Transverse colon (tissue), 4 donors: ENCODE data around the gene ACSF3. TPM values are rescaled to one million over a fixed set of nuclear protein-coding genes. Genes with fewer than 3 reads are reported as not detected.

Experiments used
- DNase-seq: peaks from one replicate; pipeline ENCODE4 v3.0.0-alpha.2; 2019
- H3K27ac ChIP-seq, 4 donors: fragments of 200-600 bp; sonication (generic); 2 replicates each; pipeline ENCODE4 v1.5.1; 2016 to 2018; ENCODE audit warnings: inconsistent platforms in 4 of 4
- H3K27me3 ChIP-seq: fragments of 200-600 bp; sonication (generic); 2 replicates; pipeline ENCODE4 v1.5.1; 2017; ENCODE audit warnings: inconsistent platforms
- H3K36me3 ChIP-seq, 4 donors: fragments of 200-600 bp; sonication (generic); 2 replicates each; pipeline ENCODE4 v1.5.1; 2017 to 2019; ENCODE audit warnings: inconsistent platforms in 4 of 4
- H3K4me1 ChIP-seq, 4 donors: fragments of 200-600 bp; sonication (generic); 2 replicates each; pipeline ENCODE4 v1.5.1; 2017 to 2020; ENCODE audit warnings: inconsistent platforms in 4 of 4
- H3K4me3 ChIP-seq, 4 donors: fragments of 200-600 bp; sonication (generic); 1 replicate in 1 of 4; 2 replicates in 3 of 4; pipeline versions ENCODE4 v1.5.1 to v1.6.1; 2017 to 2019; ENCODE audit warnings: inconsistent platforms in 4 of 4
- H3K9me3 ChIP-seq, 2 donors: fragments of 200-600 bp; sonication (generic); 2 replicates each; pipeline ENCODE4 v1.5.1; 2017 to 2019; ENCODE audit warnings: inconsistent platforms in 2 of 2
- CTCF ChIP-seq, 5 experiments: fragments of 200-600 bp in 3 of 5; fragments of 450-650 bp in 2 of 5; sonication (generic) in 3 of 5; IDR thresholded peaks; 1 replicate in 2 of 5; 2 replicates in 3 of 5; pipeline ENCODE4 v1.5.1; 2016 to 2017; ENCODE audit warnings: antibody characterized with exemption in 5 of 5, inconsistent platforms in 3 of 5, mild to moderate bottlenecking in 2 of 5, moderate library complexity in 1 of 5
- EP300 ChIP-seq: sonication (generic); formaldehyde crosslinking; IDR thresholded peaks from one replicate; pipeline ENCODE4 v1.6.1; 2017; ENCODE audit warnings: antibody characterized with exemption, low read depth
- POLR2A ChIP-seq: fragments of 450-650 bp; IDR thresholded peaks from one replicate; pipeline ENCODE4 v1.6.1; 2016; ENCODE audit warnings: antibody characterized with exemption, mild to moderate bottlenecking, moderate library complexity
- POLR2AphosphoS5 ChIP-seq, 3 donors: sonication (generic); formaldehyde crosslinking; IDR thresholded peaks; one replicate each; pipeline ENCODE4 v1.6.1; 2016; ENCODE audit warnings: antibody characterized with exemption in 3 of 3
- WGBS, 2 donors: methylation state at CpG; one replicate each; pipeline ENCODE4 v1.1.5; 2018; ENCODE audit warnings: low coverage in 1 of 2; 5-methylcytosine and 5-hydroxymethylcytosine counted together
- in situ Hi-C, 4 donors: fragments of 200-750 bp; cut with MboI; loops; one replicate each; pipeline versions ENCODE4 v1.15.0 to v1.15.1; 2017; ENCODE audit warnings: low sequenced_read_pairs in 3 of 4, low pct_ligation_motif_present in 1 of 4, low pct_unique_long_range_greater_than_20kb in 1 of 4
- intact Hi-C: fragments of 100-400 bp; cut with DNase I; formaldehyde crosslinking; loops from one replicate; pipeline ENCODE4 v1.15.1; 2023; ENCODE audit warnings: low total_unique reads
- total RNA-seq, 4 donors: library from RNA; depleted of rRNA; stranded (reverse); fragments of >200 nt; gene quantifications; one replicate each; pipeline ENCODE4 v1.1.0, GENCODE V29; 2016

Gene ACSF3
- total RNA-seq, 4 donors from 2014 or later: 54.5 to 120 (median 75.8) TPM

GRCh38 chr16:89172528-89173173 lies 79.0 kb downstream of the ACSF3 start:
- no peak for DNase-seq
- Histone ChIP-seq H3K27ac (no peak overlapping the region), H3K27me3 (peaks cover 88% of the 10 kb centered on the region), H3K36me3 (no peaks in the 10 kb centered on the region), H3K4me3 (no peak overlapping the region), H3K4me1 (peaks cover 10 to 17% (median 13%) of the 10 kb centered on the region in 4 donors), H3K9me3 (no peaks in the 10 kb centered on the region)
- intact Hi-C loops: no loop called here
- TF ChIP-seq POLR2A: no peak
- TF ChIP-seq POLR2AphosphoS5 (IDR thresholded peaks at IDR 0.05): no peak
- no peak for TF ChIP-seq CTCF (IDR thresholded peaks at IDR 0.05)
- no peak for TF ChIP-seq EP300
- WGBS, 2 donors: 26% methylated on average over 8 of the region's 13 CpGs; no CpG with 5 or more reads in 1 of the 2 donors
- in situ Hi-C loops: loop anchor here in 2 of 4 donors (25.0 kb wide), 1 partner anchor 235 kb away; no protein-coding TSS in a partner anchor

- TF ChIP-seq CTCF (IDR thresholded peaks at IDR 0.05): no peak
- TF ChIP-seq POLR2AphosphoS5 (IDR thresholded peaks at IDR 0.05): no peak
- TF ChIP-seq POLR2A: no peak
- TF ChIP-seq EP300: no peak
- 59% methylated on average over 10 of the region's 11 CpGs; no CpG with 5 or more reads in 1 of the 2 donors for WGBS, 2 donors
- H3K4me3 ChIP-seq: no peak overlapping the region
- no peaks in the 10 kb centered on the region for H3K36me3 ChIP-seq
- no peaks in the 10 kb centered on the region for H3K9me3 ChIP-seq
- DNase-seq: no peak
- intact Hi-C loops: no loop called here
- in situ Hi-C loops: loop anchor here in 2 of 4 donors (25.0 kb wide), 1 partner anchor 236 kb away; no protein-coding TSS in a partner anchor
- H3K27ac ChIP-seq: no peak overlapping the region
- H3K27me3 ChIP-seq: peaks cover 81% of the 10 kb centered on the region
- peaks cover 10 to 17% (median 13%) of the 10 kb centered on the region in 4 donors for H3K4me1 ChIP-seq
Observed at GRCh38 chr16:89173174-89173921, 79.7 kb downstream of the ACSF3 start.

GRCh38 chr16:89174055-89174827 lies 80.6 kb downstream of the ACSF3 start:
- Histone ChIP-seq H3K4me1 (peaks cover 10 to 17% (median 13%) of the 10 kb centered on the region in 4 donors), H3K36me3 (no peaks in the 10 kb centered on the region), H3K27me3 (peaks cover 79% of the 10 kb centered on the region), H3K27ac (no peak overlapping the region), H3K9me3 (no peaks in the 10 kb centered on the region), H3K4me3 (no peak overlapping the region)
- no peak for TF ChIP-seq CTCF (IDR thresholded peaks at IDR 0.05)
- TF ChIP-seq EP300: no peak
- intact Hi-C loops (no loop called here), in situ Hi-C loops (loop anchor here in 2 of 4 donors (25.0 kb wide), 1 partner anchor 237 kb away; no protein-coding TSS in a partner anchor)
- DNase-seq: no peak
- WGBS, 2 donors: 62% methylated on average over 22 of the region's 23 CpGs; no CpG with 5 or more reads in 1 of the 2 donors

GRCh38 chr16:89174877-89175276 lies 81.2 kb downstream of the ACSF3 start:
- no peak for DNase-seq
- peaks cover 75% of the 10 kb centered on the region for H3K27me3 ChIP-seq
- no peaks in the 10 kb centered on the region for H3K9me3 ChIP-seq
- H3K36me3 ChIP-seq: no peaks in the 10 kb centered on the region
- intact Hi-C loops: no loop called here
- H3K4me1 ChIP-seq: peaks cover 10 to 17% (median 13%) of the 10 kb centered on the region in 4 donors
- no peak overlapping the region for H3K4me3 ChIP-seq
- no peak for TF ChIP-seq POLR2AphosphoS5 (IDR thresholded peaks at IDR 0.05)
- TF ChIP-seq POLR2A: no peak
- TF ChIP-seq EP300: no peak
- 47% methylated on average over 14 of the region's 14 CpGs; no CpG with 5 or more reads in 1 of the 2 donors for WGBS, 2 donors
- in situ Hi-C loops: loop anchor here in 2 of 4 donors (25.0 kb wide), 1 partner anchor 238 kb away; no protein-coding TSS in a partner anchor
- H3K27ac ChIP-seq: no peak overlapping the region
